Hippocampal formation (tissue), 2 donors: Measurements from ENCODE around the gene TKFC.
A peak's percentile ranks its signal among the peaks of the same experiment; 100 is the strongest.

Experiments
- DNase-seq, 2 donors: peaks; one replicate each; lab custom pipeline; 2025; lab: John Stamatoyannopoulos, UW

TKFC gene

GRCh38 chr11:61325649-61326414 is 7.2 kb upstream of the TKFC start:
- DNase-seq, result peak in 1 of 2 donors; percentile 21

DNA sequence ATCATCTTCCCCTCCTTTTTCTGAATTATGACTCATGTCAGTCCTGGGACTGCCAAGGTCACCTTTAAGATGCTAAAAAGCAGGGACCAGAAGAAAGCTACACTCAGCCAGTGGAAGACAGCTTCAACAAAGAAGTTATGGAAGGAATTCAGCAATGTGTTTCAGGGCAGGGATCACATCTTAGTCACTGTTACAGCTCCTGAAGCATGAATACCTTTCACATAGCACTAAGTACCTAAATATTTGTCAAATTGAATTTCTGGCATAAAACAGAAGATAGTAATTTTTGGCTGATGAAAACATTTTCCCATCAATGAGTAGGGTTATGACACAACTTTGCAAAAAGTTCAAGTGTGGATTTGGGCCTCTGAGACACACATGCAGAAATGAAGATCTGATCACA is 5.4 kb upstream of the TKFC start:
- DNase-seq, result no peak

GRCh38 chr11:61328351-61328750 is 4.7 kb upstream of the TKFC start:
- DNase-seq, result no peak

- DNase-seq, result no peak
Observed at GRCh38 chr11:61329871-61330270, 3.2 kb upstream of the TKFC start.

DNA sequence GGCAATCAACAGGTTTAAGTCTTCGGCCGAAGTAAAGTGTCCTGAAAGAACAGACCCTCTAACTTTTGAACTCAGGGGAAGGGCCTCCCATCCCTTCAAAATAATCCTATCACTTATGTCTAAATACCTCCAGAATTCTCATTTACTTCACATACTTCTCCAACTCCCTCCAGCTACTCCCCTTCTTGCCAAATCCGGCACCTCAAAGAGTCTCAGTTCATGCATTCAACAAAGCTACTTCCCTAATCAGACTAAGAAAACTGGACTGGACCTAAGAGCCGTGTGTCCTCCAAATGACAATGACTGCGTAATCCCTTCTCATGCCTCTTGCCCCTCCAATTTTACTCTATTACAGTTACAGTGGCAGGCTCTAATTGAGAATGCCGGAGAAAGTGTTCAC is 1.4 kb upstream of the TKFC start:
- no peak for DNase-seq

DNA sequence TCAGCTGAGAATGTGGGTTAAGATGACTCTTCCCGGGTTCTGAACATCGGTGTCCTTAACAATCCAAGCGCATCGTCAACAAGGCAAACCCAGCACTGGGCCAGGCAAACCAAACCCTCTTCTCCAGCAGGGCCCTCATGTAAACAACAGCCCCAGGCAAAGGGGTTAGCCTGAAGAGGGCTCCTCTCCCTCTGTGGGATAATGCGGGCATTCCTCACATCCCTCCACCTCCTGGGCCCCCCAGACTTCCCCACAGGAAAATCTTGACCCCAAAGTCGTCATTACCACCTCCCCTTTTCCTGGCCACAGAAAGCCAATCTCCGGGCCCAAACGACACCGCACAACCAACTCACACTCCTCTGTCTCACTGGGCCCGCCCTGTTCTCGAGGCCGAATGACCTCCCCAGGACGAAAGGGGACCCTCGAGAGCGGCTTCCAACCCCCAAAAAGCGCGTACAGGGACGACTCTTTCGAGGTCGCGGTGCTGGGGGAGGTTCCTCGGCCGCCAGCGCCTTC is 689 bp upstream of the TKFC start:
- DNase-seq, result no peak

- DNase-seq, result no peak
Observed at GRCh38 chr11:61333550-61334433, 764 bp downstream of the TKFC start.

DNA sequence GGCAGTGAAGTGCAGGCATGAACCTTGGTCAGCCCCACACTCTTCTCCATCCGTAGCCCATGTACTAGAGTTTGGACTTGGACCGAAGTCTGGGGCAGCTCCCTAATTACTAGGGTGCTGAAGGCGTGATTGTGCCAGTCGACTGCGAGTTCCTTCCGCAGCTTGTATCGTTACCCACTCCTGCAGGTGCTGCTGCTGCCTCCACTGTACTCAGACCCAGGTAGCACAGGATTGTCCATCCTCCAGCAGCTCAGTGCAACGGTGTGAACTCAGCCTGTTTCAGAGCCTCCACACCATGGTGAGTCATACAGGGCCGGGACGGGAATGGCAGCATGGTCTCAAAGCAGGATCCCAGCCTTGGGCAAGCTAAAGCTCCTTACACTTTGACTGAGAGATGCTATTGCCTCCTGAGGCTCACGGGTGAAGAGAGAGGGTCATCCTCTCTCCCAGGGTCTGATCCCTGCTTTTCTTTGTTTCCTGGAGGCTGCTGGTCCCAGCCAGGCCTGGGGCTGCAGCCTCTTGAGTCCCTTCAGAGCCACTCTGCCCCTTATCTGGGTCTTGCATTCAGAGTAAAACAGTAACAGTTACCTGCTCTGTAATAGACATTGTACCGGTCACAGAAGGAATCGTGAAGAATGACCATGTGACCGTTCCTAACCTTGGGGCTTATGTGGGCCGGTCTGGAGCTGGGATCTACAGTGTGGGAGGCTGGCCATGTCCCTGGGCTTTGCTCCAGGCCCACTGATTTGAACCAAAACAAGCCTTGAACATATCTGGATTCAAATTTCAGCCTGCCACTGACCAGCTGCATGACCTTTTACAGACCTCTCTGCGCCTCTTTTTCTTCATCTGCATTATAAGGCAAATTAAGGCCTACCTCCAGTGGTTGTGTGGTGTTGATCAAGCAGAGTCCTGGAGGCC is 1.7 kb downstream of the TKFC start:
- no peak for DNase-seq

GRCh38 chr11:61335355-61335710 is 2.3 kb downstream of the TKFC start:
- DNase-seq, result no peak

- peak; percentile 36 to 42 for DNase-seq
Observed at GRCh38 chr11:61336171-61336935, 3.3 kb downstream of the TKFC start.

DNA sequence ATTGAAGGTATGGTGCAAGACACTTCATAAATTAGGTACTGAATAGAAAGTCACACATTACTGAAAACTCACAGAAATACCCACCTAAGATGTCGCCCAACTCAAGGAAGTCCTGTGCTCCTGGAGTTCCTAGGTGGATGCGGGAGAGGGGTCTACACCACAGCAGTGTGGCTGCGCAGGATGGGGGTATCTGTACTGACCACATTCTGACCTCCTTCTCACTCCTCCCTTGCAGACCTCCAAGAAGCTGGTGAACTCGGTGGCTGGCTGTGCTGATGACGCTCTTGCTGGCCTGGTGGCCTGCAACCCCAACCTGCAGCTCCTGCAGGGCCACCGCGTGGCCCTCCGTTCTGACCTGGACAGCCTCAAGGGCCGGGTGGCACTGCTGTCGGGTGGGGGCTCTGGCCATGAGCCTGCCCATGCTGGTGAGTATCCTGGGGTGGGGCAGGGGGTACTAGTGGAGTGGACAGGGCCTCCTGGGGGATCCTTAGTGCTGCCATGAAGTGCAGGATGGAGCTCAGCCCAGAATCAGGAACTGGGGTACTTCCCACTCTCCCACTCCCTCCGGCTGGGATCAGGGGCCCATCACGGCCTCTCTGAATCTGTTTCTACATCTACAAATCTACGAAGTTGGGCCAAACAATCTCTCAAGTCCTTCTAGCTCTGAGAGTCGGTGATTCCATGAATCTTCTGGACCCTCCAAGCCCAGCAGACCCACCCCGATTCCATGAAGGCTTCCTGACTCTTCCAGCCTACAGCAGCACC is 4.9 kb downstream of the TKFC start:
- no peak for DNase-seq

GRCh38 chr11:61338783-61339489 is 5.9 kb downstream of the TKFC start:
- DNase-seq, result no peak

- no peak for DNase-seq
Observed at GRCh38 chr11:61339490-61339878, 6.5 kb downstream of the TKFC start.

GRCh38 chr11:61340979-61341378 is 8.0 kb downstream of the TKFC start:
- DNase-seq, result no peak

GRCh38 chr11:61341706-61342105 is 8.7 kb downstream of the TKFC start:
- DNase-seq, result no peak

DNA sequence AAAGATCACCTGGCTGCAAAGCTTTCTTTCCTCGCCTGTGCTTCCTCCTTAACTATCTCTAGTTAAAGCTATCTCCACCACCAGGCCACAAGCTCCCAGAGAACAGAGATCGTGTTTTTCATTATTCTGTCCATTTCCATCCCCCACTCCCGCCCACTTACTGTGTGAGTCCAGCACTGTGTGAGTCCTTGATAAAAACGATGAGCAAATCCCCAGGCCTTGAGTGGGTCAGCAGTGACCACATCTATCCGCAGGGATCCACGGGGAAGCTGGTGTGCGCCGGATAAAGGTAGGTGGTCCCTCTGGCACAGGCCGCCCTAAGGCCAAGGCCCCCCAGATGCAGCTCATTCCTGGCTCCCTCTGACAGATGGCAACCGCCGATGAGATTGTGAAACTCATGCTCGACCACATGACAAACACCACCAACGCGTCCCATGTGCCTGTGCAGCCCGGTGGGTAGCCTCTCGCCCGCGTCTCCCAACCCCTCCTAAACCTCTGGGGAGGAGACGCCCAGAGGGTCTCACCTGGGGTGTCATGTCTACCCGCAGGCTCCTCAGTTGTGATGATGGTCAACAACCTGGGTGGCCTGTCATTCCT is 9.3 kb downstream of the TKFC start:
- DNase-seq, result no peak

- no peak for DNase-seq
Observed at GRCh38 chr11:61343792-61344745, 11.0 kb downstream of the TKFC start.

- no peak for DNase-seq
Observed at GRCh38 chr11:61345170-61345610, 12.2 kb downstream of the TKFC start.
